GM10847 (cell line): ENCODE measurements around the gene IRF2.

Experiments
- POLR2A ChIP-seq: IDR thresholded peaks from 2 replicates; pipeline ENCODE4 v1.6.1; 2011; ENCODE audit not compliant: insufficient read length; ENCODE audit errors: extremely low read depth

Gene IRF2

DNA sequence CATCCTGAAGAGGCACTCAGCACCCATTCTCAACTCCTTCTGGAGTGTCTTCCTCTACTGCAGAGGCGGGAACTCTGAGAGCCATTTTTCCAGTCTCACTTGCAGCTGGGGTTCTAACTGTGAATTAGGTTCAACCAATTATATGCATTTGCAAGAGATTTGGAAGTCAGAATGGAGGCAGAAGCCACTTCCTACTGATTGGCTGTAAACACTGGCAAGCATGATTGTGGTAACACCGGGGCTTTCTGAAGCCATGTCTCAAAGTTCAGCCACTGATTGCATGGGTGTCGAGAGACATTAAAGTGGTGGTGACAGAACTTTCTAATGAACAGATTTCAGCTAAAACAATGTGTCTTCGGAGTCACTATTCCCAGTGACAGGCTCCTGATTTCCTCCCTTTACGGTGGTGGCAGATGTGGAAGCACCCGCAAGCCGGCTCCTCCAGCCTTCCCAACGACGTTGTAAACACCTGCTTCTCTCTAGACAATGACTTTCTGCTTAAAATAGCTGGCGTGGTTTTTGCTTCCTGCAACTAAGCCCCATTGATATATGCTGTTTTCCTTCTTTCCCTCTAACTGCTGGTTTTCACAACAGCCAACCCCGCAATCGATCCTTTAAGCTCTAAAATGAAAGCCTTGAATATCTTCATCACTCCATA lies 92.0 kb downstream of the IRF2 start:
- TF ChIP-seq POLR2A, result no peak

GRCh38 chr4:184380707-184381106 lies 93.6 kb downstream of the IRF2 start:
- no peak for TF ChIP-seq POLR2A

DNA sequence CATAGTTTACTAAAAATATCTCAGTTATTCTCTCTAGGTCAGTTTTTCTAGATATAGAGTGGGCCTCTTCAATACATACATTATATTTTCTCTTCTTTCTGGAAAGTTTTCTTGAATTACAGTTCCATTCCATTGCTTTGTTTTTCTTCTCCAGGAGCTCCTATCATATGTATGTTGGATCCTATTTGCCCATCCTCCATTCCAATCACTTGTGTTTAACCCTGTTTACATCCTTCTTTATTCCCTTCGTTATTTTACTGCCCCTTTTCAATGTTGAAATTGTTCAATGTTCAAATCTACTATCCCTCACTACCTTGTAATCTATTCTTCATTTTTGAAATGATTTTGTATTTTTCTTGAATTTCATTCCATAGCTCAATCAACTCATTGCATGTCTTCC lies 97.4 kb downstream of the IRF2 start:
- TF ChIP-seq POLR2A, result no peak

- TF ChIP-seq POLR2A, result no peak
These were observed 98.1 kb downstream of the IRF2 start for GRCh38 chr4:184376126-184376838.

DNA sequence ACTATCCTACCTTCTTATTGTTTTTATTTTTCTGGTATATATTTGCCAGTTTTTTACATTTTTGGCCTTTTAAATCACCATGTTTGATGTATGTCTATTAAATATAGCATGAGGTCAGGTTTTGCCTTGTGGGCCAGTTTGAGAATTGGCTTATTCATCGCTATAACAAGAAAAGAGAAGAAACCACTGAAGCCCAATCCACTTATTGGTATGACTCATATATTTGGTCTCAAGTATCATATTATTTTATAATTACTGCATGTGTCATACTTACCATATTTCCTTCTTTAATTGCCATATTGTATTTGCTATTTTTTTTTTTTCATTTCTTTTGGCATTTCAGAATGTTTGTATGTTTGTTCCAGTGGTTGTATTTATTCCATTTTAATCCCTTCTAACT lies 99.3 kb downstream of the IRF2 start:
- TF ChIP-seq POLR2A, result no peak

- no peak for TF ChIP-seq POLR2A
These were observed 100.4 kb downstream of the IRF2 start for GRCh38 chr4:184373886-184374405.

DNA sequence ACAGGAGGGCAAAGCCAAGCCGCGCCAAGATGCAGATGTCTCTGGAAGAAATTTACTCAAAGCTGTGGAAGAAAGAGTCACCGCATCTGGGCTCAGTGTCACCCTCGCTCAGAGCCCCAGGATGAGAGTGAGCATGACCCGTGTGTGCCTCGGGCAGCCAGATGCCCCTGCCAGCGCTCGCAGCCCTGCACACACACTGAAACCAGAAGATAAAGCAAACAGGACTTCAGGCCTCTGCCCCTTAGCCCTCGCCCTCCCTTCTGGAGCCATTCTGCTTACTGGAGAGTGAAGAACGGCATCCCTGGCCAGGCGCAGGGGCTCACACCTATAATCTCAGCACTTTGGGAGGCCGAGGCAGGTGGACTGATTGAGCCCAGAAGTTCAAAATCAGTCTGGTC lies 103.0 kb downstream of the IRF2 start:
- no peak for TF ChIP-seq POLR2A

GRCh38 chr4:184370711-184371389 lies 103.5 kb downstream of the IRF2 start:
- no peak for TF ChIP-seq POLR2A

- TF ChIP-seq POLR2A, result no peak
These were observed 104.5 kb downstream of the IRF2 start for GRCh38 chr4:184369871-184370270.

- TF ChIP-seq POLR2A, result no peak
These were observed 105.6 kb downstream of the IRF2 start for GRCh38 chr4:184368731-184369130.

DNA sequence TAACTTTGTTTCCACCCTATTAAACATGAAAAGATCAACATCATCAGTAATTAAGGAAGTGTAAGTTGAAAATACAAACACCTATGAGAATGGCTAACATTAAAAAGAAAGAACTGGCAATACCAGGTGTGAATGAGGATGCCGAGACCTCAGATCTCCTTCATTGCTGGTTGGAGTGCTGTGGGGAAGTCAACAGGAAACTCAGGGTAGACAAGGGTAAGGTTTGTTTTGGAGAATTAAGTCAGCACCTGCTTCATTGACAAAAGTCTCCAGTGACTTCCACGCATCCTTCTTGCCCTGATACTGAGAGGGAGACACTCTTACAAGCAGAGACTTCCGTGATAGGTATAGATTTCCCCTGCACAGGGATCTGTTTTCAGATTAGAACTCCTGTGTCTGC lies 106.1 kb downstream of the IRF2 start:
- no peak for TF ChIP-seq POLR2A

GRCh38 chr4:184364100-184364921 lies 110.0 kb downstream of the IRF2 start:
- no peak for TF ChIP-seq POLR2A

DNA sequence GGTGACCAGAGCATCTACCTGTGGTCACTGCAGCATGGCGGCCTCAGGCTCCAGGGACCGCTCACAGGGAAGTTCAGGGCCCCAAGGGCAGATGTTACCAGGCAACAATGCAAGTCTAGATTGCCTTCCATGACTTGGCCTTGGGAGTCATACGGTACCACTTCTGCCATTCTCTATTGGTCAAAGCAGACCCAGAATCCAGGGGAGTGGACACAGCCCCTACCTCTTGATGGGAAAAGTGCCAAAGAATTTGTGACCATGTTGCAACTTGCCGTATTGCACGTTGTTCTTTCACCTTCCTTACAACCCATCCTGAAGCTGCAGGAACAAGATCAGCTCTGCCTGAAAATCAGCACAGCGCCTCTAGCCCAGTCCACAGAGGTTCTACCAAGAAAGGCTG lies 111.1 kb downstream of the IRF2 start:
- no peak for TF ChIP-seq POLR2A

DNA sequence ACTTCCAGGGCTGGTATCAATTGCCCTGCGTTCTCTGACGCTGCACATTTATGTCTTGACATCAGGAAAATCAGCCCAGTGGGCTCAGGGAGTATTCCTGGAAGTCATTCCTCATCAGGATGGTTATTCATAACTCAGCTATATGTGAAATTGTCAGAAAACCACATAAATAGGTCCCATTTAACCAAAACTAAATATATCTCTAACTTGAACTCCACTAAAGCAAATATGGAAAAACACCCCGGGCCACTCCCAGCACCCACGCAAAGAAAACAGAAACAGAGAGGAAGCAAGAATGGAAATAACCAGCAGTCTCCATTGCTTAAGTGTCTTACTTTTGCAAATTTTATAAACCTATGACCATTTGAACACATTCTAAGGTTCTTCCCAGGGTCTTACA lies 112.0 kb downstream of the IRF2 start:
- no peak for TF ChIP-seq POLR2A

- TF ChIP-seq POLR2A, result no peak
These were observed 112.9 kb downstream of the IRF2 start for GRCh38 chr4:184361443-184361842.
